Measurements from ENCODE around the gene MCC. TPM values are rescaled to one million over a fixed set of nuclear protein-coding genes. Genes with fewer than 3 reads are reported as not detected.

MCC gene
- total RNA-seq, 1 donor from 2014 or later: 2.5 TPM

DNA sequence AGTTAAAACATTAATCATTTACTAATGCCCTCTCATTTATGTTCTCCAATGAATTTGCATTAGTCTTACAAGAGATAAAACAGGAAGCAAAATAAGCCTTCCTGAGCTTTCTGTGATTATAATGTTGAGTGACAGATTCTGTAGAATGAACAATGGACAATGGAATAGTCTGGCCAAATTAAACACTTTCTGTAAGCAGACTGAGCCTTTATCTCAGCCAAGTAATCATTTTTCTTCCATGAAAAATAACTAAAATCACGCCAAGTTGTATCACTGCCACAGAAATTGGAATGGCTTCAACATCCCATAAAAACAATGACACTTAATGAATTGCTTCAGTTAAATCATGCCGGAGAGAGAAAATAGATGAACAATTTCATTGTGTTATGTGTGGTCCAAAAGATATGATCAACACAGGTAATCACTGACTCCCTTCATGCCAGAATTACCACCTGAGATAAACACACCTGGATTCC lies 116.5 kb downstream of the MCC start:
- no peaks in the 10 kb centered on the region for H4K20me1 ChIP-seq (ENCODE audit: low read depth)
- no peaks in the 10 kb centered on the region for H3K9me3 ChIP-seq (ENCODE audit: low read depth)
- H3K79me2 ChIP-seq (ENCODE audit: low read depth): no peaks in the 10 kb centered on the region
- no peak overlapping the region for H3K27ac Mint-ChIP-seq
- no peak overlapping the region for H3K9ac ChIP-seq
- H3K36me3 ChIP-seq: no peaks in the 10 kb centered on the region
- no peaks in the 10 kb centered on the region for H3K27me3 ChIP-seq
- H3K27ac ChIP-seq: no peak overlapping the region
- no peak overlapping the region for H3K4me3 ChIP-seq
- H3K4me1 ChIP-seq: no peaks in the 10 kb centered on the region
- no peak for DNase-seq (ENCODE audit: low spot score)
- no peak for TF ChIP-seq EZH2 (IDR thresholded peaks at IDR 0.05)
- no peak for TF ChIP-seq EZH2phosphoT487 (IDR thresholded peaks at IDR 0.05)
- TF ChIP-seq, protein P1, sequence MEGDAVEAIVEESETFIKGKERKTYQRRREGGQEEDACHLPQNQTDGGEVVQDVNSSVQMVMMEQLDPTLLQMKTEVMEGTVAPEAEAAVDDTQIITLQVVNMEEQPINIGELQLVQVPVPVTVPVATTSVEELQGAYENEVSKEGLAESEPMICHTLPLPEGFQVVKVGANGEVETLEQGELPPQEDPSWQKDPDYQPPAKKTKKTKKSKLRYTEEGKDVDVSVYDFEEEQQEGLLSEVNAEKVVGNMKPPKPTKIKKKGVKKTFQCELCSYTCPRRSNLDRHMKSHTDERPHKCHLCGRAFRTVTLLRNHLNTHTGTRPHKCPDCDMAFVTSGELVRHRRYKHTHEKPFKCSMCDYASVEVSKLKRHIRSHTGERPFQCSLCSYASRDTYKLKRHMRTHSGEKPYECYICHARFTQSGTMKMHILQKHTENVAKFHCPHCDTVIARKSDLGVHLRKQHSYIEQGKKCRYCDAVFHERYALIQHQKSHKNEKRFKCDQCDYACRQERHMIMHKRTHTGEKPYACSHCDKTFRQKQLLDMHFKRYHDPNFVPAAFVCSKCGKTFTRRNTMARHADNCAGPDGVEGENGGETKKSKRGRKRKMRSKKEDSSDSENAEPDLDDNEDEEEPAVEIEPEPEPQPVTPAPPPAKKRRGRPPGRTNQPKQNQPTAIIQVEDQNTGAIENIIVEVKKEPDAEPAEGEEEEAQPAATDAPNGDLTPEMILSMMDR (IDR thresholded peaks at IDR 0.05): no peak
- H3K27me3 Mint-ChIP-seq (ENCODE audit: insufficient read depth, low read depth): no peaks in the 10 kb centered on the region
- H3K36me3 Mint-ChIP-seq: no peaks in the 10 kb centered on the region
- H2AFZ ChIP-seq (replicated peaks): no peak overlapping the region
- H3F3A ChIP-seq (ENCODE audit: low read depth): no peaks in the 10 kb centered on the region
- no peak overlapping the region for H3K4me3 Mint-ChIP-seq
- H3K9me3 Mint-ChIP-seq: no peaks in the 10 kb centered on the region
- H3K4me1 Mint-ChIP-seq: no peaks in the 10 kb centered on the region
- H3K4me2 ChIP-seq: no peak overlapping the region

DNA sequence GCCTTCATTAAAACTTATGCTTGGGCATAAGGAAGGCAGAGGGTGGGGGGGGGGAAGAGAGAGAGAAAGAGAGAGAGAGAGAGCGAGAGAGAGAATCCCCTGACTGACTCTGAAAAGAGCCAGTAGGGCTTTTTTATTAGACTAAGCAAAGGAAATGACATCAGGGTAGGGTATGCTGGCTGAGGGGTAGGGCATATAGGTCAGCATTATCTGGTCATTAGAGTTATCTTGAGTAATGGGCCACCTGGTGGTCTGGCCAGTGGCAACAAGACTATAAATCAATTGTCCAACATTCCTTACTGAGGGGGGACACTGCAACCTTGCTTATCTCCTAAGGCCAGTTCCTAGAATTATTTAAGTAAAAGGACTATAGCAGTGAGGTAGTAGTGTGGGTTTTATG lies 120.7 kb downstream of the MCC start:
- no peak overlapping the region for H3K4me2 ChIP-seq
- no peaks in the 10 kb centered on the region for H4K20me1 ChIP-seq (ENCODE audit: low read depth)
- H3K79me2 ChIP-seq (ENCODE audit: low read depth): no peaks in the 10 kb centered on the region
- H3F3A ChIP-seq (ENCODE audit: low read depth): no peaks in the 10 kb centered on the region
- no peaks in the 10 kb centered on the region for H3K4me1 Mint-ChIP-seq
- no peak overlapping the region for H3K27ac Mint-ChIP-seq
- H3K4me3 Mint-ChIP-seq: no peak overlapping the region
- no peak overlapping the region for H3K4me3 ChIP-seq
- no peak for TF ChIP-seq EZH2 (IDR thresholded peaks at IDR 0.05)
- TF ChIP-seq, protein P1 (IDR thresholded peaks at IDR 0.05): peak; percentile 21
- TF ChIP-seq EZH2phosphoT487 (IDR thresholded peaks at IDR 0.05): no peak
- no peak overlapping the region for H2AFZ ChIP-seq (replicated peaks)
- H3K27ac ChIP-seq: no peak overlapping the region
- no peaks in the 10 kb centered on the region for H3K9me3 ChIP-seq (ENCODE audit: low read depth)
- H3K27me3 ChIP-seq: no peaks in the 10 kb centered on the region
- peak; percentile 22 for DNase-seq (ENCODE audit: low spot score)
- H3K36me3 ChIP-seq: no peaks in the 10 kb centered on the region
- no peak overlapping the region for H3K9ac ChIP-seq
- H3K9me3 Mint-ChIP-seq: peaks cover 24% of the 10 kb centered on the region
- H3K4me1 ChIP-seq: no peaks in the 10 kb centered on the region
- peaks cover 2% of the 10 kb centered on the region for H3K36me3 Mint-ChIP-seq
- no peaks in the 10 kb centered on the region for H3K27me3 Mint-ChIP-seq (ENCODE audit: insufficient read depth, low read depth)

DNA sequence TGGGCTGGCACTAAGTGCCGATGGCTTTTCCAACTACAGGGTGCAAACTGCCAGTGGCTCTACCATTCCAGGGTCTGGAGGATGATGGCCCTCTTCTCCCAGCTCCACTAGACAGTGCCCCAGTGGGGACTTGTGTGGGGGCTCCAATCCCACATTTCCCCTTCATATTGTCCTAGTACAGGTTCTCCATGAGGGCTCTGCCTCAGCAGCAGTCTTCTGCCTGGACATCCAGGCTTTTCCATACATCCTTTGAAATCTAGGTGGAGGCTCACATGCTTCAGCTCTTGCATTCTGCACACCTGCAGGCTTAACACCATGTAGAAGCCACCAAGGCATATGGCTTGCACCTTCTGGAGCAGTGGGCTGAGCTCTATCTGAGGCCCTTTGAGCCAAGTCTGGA lies 123.8 kb downstream of the MCC start:
- Mint-ChIP-seq H3K4me3 (no peak overlapping the region), H3K4me1 (no peaks in the 10 kb centered on the region), H3K9me3 (peaks cover 24% of the 10 kb centered on the region), H3K27ac (no peak overlapping the region), H3K36me3 (peaks cover 2% of the 10 kb centered on the region), H3K27me3 (ENCODE audit: insufficient read depth, low read depth) (no peaks in the 10 kb centered on the region)
- DNase-seq (ENCODE audit: low spot score): no peak
- H4K20me1 ChIP-seq (ENCODE audit: low read depth): no peaks in the 10 kb centered on the region
- no peaks in the 10 kb centered on the region for H3K4me1 ChIP-seq
- no peak overlapping the region for H2AFZ ChIP-seq (replicated peaks)
- TF ChIP-seq, protein P1 (IDR thresholded peaks at IDR 0.05): no peak
- TF ChIP-seq EZH2phosphoT487 (IDR thresholded peaks at IDR 0.05) (no peak), EZH2 (IDR thresholded peaks at IDR 0.05) (no peak)
- H3K9me3 ChIP-seq (ENCODE audit: low read depth): no peaks in the 10 kb centered on the region
- no peaks in the 10 kb centered on the region for H3K79me2 ChIP-seq (ENCODE audit: low read depth)
- no peak overlapping the region for H3K4me3 ChIP-seq
- no peak overlapping the region for H3K4me2 ChIP-seq
- H3K27ac ChIP-seq: no peak overlapping the region
- no peak overlapping the region for H3K9ac ChIP-seq
- no peaks in the 10 kb centered on the region for H3F3A ChIP-seq (ENCODE audit: low read depth)
- H3K36me3 ChIP-seq: no peaks in the 10 kb centered on the region
- H3K27me3 ChIP-seq: no peaks in the 10 kb centered on the region
